ENCODE data around the gene CRADD.
"Not testable (repeated sequence)": the region's sequence is repeated elsewhere in the genome, so short reads cannot be mapped to it uniquely, and the experiment has no call there.

CRADD gene

DNA sequence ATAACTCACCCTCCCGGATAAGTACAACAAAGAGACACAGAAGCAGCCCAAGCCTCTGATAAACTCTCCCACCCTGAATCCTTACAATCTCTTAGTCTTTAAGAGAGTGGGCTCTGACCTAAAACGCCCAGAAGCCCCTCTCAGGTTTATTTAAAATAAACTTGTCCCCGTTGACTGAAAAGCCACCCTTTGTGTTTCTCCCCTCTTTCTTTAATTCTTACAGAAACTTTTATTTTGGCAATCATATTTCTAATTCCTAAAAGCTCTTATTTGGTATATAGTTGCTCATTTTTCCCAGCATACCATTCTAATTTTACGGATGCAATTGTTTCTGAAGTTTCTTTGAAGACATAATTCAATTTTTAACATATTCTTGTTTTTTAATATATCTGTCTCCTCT, 249.1 kb downstream of the CRADD start:
- no peak for DNase-seq

DNA sequence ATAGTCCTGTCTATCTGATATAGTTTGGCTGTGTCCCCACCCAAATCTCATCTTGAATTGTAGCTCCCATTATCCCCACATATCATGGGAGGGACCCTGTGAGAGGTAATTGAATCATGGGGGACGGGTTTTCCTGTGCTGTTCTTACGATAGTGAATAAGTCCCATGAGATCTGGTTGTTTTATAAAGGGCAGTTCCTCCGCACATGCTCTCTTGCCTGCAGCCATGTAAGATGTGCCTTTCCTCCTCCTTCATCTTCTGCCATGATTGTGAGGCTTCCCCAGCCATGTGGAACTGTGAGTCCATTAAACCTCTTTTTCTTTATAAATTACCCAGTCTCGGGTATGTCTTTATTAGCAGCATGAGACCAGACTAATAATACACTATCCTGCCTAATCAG, 251.9 kb downstream of the CRADD start:
- DNase-seq: not testable (repeated sequence)

DNA sequence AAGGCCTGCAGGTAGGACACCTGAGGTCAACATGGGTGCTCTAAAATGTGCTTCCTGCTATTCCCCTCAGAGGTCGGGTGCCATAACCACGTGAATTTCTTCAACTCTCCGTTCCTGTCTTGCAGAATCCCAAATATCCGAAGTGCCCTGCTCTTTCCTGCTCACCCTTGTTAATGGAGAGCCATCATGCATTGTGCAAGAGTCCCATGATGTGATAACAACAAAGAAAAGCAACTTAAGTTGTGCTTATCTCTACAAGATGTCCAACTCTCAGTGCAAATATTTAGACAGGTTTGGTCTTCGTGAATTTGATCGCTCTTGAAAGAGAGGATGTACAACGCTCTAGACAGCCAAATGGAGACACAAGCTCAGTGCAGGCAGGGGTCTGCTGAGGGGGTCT, 260.6 kb downstream of the CRADD start:
- DNase-seq: no peak

DNA sequence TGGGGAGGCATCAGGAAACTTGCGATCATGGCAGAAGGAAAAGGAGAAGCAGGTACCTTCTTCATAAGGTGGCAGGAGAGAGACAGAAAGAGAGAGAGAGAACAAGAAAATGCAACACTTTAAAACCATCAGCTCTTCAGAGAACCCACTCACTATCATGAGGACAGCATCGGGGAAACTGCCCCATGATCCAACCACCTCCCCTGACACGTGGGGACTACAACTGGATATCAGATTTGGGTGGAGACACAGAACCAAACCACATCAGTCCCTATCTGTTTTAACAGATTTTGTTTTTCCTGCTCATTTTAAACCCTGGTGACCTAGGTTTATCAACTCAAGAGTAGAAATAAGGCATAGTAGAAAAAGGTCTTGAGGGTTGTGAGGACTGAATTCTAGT, 261.1 kb downstream of the CRADD start:
- DNase-seq: no peak

- no peak for DNase-seq
Observed at GRCh38 chr12:93938931-93939330, 261.8 kb downstream of the CRADD start.

DNA sequence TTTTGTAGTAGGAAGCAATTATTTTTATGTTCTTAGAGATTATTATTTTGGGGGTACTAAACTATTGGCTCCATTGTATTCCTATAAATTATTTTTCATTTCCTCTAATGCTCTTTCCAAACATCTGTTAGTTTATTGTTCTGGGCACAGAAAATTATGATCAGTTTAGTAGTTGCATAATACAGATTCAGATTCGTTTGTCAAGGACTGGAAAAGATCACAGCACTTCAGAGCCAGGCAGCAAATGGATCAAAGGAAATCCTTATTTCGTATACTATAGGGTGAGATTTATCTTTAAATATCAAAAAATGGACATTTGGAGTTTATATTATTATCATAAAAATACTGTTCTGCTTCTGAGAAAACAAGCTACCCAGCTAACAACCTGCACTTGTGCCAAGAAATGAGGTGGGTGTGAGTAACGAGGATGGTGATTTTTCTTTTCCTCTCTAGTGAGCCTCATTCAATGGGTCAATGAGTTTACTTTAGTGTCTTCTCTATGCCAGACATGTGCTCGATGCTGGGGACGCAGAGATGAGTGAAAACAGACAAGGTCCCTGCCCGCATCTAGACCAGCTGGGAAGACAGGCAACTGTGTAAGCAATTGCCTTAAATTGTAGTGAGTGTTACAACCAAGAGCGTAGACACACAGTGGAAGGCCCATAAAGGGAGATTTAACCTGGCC, 262.6 kb downstream of the CRADD start:
- no peak for DNase-seq

GRCh38 chr12:93943780-93944179, 266.6 kb downstream of the CRADD start:
- no peak for DNase-seq

DNA sequence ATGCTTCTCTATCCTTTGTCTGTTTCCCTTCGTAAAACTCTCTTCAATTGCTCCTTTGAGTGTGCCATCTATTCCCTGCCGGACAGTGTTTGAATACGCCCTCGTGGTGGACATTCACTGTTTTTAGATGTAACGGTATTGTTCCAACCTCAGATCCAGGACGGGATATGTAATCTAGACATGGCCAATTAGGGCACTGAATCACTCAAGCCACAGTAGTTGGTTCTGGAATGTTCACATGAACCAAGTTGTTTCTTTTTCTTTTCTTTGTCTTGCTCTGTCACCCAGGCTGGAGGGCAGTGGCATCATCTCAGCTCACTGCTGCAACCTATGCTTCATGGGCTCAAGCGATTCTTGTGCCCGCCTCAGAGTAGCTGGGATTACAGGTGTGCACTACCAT, 267.0 kb downstream of the CRADD start:
- DNase-seq: no peak
